ENCODE measurements around the gene MDFI.
A peak's percentile ranks its signal among the peaks of the same experiment; 100 is the strongest.
"Not testable (repeated sequence)": the region's sequence is repeated elsewhere in the genome, so short reads cannot be mapped to it uniquely, and the experiment has no call there.

Gene MDFI

GRCh38 chr6:41602864-41603608, 35.2 kb upstream of the MDFI start:
- DNase-seq: peak; percentile 57

GRCh38 chr6:41604006-41604405, 34.3 kb upstream of the MDFI start:
- no peak for DNase-seq

- no peak for DNase-seq
Measured at GRCh38 chr6:41605649-41606048, 32.6 kb upstream of the MDFI start.

GRCh38 chr6:41607036-41607435, 31.2 kb upstream of the MDFI start:
- DNase-seq: no peak

- DNase-seq: no peak
Measured at GRCh38 chr6:41607736-41608135, 30.5 kb upstream of the MDFI start.

GRCh38 chr6:41608443-41609151, 29.7 kb upstream of the MDFI start:
- DNase-seq: no peak

GRCh38 chr6:41614715-41615114, 23.6 kb upstream of the MDFI start:
- no peak for DNase-seq

- no peak for DNase-seq
Measured at GRCh38 chr6:41615311-41615710, 23.0 kb upstream of the MDFI start.

- no peak for DNase-seq
Measured at GRCh38 chr6:41618598-41618997, 19.7 kb upstream of the MDFI start.

GRCh38 chr6:41619193-41619592, 19.1 kb upstream of the MDFI start:
- not testable (repeated sequence) for DNase-seq

GRCh38 chr6:41621367-41621766, 16.9 kb upstream of the MDFI start:
- no peak for DNase-seq

- DNase-seq: no peak
Measured at GRCh38 chr6:41621802-41622201, 16.5 kb upstream of the MDFI start.

GRCh38 chr6:41622206-41622988, 15.9 kb upstream of the MDFI start:
- no peak for DNase-seq

- no peak for DNase-seq
Measured at GRCh38 chr6:41623330-41623729, 14.9 kb upstream of the MDFI start.

- DNase-seq: no peak
Measured at GRCh38 chr6:41624621-41625380, 13.5 kb upstream of the MDFI start.

- no peak for DNase-seq
Measured at GRCh38 chr6:41625442-41625841, 12.8 kb upstream of the MDFI start.

GRCh38 chr6:41626022-41626421, 12.2 kb upstream of the MDFI start:
- DNase-seq: no peak

- DNase-seq: no peak
Measured at GRCh38 chr6:41626917-41627316, 11.4 kb upstream of the MDFI start.

GRCh38 chr6:41629128-41629527, 9.1 kb upstream of the MDFI start:
- no peak for DNase-seq

- no peak for DNase-seq
Measured at GRCh38 chr6:41630069-41630468, 8.2 kb upstream of the MDFI start.

GRCh38 chr6:41630946-41631345, 7.3 kb upstream of the MDFI start:
- no peak for DNase-seq

- DNase-seq: no peak
Measured at GRCh38 chr6:41633056-41633634, 5.1 kb upstream of the MDFI start.

- no peak for DNase-seq
Measured at GRCh38 chr6:41634657-41635056, 3.6 kb upstream of the MDFI start.

Data from activated effector memory CD4-positive, alpha-beta T cell treated with Interleukin-2 at 50 U/mL for 16 hours (primary cell).